ENCODE data around the gene RIN1.

RIN1 gene

DNA sequence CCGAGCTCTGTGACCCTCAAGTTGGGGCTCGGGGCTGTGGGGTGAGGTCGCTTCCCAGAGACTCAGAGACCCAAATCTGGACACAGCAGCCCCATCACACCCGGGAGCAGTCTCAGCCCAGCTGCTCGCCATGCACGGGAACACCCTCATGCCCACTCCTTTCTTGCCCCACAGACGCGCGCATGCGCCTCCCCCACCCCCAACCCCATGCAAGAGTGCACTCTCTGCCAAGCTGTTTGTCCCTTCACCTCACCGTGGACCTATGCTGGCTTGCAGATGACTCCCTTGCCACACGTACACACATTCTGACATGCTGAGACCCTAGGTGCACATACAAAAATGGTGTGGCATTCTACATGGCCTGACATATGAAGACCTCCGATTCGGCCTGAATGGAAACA lies 18.9 kb downstream of the RIN1 start:
- H3K27ac ChIP-seq: no peak overlapping the region
- TF ChIP-seq, protein P1, sequence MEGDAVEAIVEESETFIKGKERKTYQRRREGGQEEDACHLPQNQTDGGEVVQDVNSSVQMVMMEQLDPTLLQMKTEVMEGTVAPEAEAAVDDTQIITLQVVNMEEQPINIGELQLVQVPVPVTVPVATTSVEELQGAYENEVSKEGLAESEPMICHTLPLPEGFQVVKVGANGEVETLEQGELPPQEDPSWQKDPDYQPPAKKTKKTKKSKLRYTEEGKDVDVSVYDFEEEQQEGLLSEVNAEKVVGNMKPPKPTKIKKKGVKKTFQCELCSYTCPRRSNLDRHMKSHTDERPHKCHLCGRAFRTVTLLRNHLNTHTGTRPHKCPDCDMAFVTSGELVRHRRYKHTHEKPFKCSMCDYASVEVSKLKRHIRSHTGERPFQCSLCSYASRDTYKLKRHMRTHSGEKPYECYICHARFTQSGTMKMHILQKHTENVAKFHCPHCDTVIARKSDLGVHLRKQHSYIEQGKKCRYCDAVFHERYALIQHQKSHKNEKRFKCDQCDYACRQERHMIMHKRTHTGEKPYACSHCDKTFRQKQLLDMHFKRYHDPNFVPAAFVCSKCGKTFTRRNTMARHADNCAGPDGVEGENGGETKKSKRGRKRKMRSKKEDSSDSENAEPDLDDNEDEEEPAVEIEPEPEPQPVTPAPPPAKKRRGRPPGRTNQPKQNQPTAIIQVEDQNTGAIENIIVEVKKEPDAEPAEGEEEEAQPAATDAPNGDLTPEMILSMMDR (conservative IDR thresholded peaks at IDR 0.05): no peak

- H3K27ac ChIP-seq: no peak within 1 kb of the TSS
- TF ChIP-seq, protein P1 (conservative IDR thresholded peaks at IDR 0.05): no peak
Measured at GRCh38 chr11:66316849-66317251, 19.4 kb downstream of the RIN1 start, which contains the start of gene CD248. Gene CD248, minus strand, starts transcription at chr11:66317044. Its CDS starts 17 bp downstream, at chr11:66317027.

DNA sequence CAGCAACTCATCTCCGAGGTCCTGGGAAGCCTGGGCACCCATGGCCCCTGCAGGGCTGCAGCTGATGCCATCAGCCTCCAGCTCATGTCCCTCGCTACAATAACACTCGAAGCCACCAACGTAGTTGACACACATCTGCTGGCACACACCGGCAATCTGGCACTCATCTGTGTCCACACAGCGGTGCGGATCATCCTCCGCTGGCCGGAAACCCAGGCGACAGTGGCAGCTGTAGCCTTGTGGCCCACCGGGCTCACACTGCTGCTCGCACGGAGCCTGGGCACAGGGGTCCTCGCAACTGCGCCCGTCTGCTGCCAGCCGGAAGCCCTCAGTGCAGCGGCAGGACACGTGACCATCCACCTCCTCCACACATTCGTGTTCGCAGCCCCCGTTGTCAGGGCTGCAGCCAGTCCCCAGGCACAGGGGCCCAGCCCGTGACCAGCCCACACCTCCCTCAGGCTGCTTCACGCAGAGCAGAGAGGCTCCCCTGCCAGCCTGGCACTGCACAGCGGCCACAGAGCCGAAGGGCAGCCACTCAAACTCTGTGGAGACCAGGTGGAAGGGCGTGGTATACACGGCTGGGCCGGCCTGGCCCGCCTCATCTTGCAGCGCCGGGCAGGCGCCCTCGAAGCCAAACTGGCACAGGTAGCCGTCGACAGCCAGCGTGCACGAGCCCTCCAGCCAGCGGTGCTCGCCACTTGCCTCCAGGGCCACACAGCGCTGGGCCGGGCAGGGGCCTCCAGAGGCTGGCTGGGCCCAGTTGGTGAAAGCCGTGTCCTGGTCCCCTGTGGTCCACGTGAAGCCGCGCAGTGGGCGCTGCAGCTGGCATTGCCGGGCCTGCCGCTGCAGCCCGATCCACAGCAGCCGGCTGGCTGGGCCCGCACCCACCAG lies 20.1 kb downstream of the RIN1 start:
- no peak overlapping the region for H3K27ac ChIP-seq
- TF ChIP-seq, protein P1 (conservative IDR thresholded peaks at IDR 0.05): no peak

- TF ChIP-seq, protein P1 (conservative IDR thresholded peaks at IDR 0.05): no peak
- no peak overlapping the region for H3K27ac ChIP-seq
Measured at GRCh38 chr11:66315498-66315885, 20.7 kb downstream of the RIN1 start.

DNA sequence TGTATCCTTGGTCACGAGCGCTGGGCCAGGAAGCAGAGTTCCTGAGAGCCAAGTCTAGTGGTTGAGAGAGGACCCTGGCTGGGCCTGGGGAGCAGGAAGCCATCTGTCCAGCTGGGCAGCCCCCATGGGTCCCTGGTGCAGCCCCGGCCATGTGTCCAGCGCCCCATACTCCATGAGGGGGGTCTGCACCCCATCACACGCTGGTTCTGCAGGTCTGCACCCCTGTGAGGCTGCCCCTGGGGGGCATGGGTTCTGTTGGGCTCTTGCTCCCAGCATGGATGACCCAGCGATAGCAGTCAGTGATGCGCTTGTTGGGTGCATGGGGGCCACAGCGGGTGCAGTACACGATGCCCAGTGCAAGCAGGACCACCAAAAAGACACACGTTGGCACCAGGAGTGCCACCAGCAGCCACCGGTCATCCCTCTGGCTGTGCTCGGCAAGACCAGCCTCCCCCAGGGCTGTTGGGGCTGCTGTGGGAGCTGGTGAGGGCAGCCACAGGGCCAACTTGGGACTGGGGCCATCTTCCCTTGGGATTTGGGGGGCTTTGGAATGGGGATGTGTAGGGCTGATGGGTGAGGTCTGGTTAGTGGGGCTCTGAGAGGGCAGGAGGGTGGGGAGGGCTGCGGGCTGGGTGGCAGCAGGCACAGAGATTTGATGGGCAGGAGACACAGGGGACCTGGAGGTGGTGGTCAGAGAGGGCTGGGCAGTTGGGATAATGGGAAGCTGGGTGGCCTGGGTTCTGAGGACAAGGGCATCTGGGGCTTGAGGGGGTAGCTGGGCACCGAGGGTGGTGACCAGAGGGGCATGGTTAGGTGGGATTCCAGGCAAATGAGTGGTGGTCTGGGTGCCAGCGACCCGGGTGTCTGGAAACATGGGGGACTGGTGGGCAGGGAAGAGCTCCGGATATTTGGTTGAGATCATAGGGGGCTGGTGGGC lies 21.4 kb downstream of the RIN1 start:
- TF ChIP-seq, protein P1 (conservative IDR thresholded peaks at IDR 0.05): no peak
- H3K27ac ChIP-seq: no peak overlapping the region

DNA sequence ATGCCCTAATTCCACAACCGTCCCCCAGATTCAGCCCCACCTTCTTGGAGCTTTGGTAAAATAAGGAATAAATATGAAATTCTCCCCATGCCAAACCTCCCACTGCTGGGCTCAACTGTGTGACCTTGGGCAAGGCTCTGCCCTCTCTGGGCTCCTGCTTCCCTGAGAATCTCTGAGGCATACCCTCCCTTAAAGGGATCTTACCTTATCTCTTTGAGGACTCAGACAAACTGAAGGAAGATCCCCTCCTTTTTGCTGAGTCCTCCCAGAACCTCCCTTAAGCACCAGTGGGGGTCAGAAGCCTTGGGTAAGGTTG lies 22.1 kb downstream of the RIN1 start:
- TF ChIP-seq, protein P1 (conservative IDR thresholded peaks at IDR 0.05): no peak
- H3K27ac ChIP-seq: no peak overlapping the region
